BE2C (cell line): ENCODE results near the gene CENPP.

Experiments used
- DNase-seq: peaks from one replicate; pipeline ENCODE4 v3.0.0-alpha.2; 2020
- H3K27me3 ChIP-seq: fragments of 250-450 bp; sonication (Bioruptor Pico); 2 replicates; pipeline ENCODE4 v1.5.1; 2020; ENCODE audit warnings: mild to moderate bottlenecking
- H3K36me3 ChIP-seq: fragments of 250-450 bp; sonication (Bioruptor Pico); 2 replicates; pipeline ENCODE4 v1.5.1; 2020; ENCODE audit warnings: mild to moderate bottlenecking
- H3K4me1 ChIP-seq: fragments of 250-450 bp; sonication (Bioruptor Pico); 2 replicates; pipeline ENCODE4 v1.5.1; 2020
- H3K4me3 ChIP-seq: 2 replicates; pipeline ENCODE4 v1.5.1; 2011; ENCODE audit warnings: low read depth, low read length
- H3K9me3 ChIP-seq: fragments of 250-450 bp; sonication (Bioruptor Pico); 2 replicates; pipeline ENCODE4 v1.5.1; 2020
- TF ChIP-seq, protein P1 (sequence below): IDR thresholded peaks from 2 replicates; pipeline ENCODE4 v1.5.1; 2012; ENCODE audit warnings: mild to moderate bottlenecking, low read depth, low read length

CENPP gene

DNA sequence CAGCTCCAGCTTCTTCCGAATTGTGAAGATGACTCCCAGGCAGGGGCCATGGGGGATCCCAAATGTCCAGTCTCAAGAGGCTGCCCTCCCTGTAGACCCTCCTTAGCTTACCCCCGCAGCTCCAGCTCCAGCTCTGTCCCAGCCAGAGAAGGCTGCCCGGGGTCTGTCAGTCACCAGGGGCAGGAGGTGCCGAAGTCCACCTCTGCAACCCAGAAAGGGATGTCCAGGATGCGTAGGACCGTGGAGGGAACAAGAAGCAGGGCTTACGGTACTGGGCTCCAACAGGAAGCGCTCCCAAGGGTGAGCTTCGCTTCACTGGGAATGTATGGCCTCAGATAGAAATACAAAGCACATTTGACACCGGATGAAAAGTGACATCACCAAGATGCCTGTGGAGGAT, 338.2 kb downstream of the CENPP start:
- H3K36me3 ChIP-seq: no peaks in the 10 kb centered on the region; the same call in 1 of the 2 replicates
- no peak overlapping the region for H3K4me3 ChIP-seq
- no peaks in the 10 kb centered on the region for H3K9me3 ChIP-seq
- no peaks in the 10 kb centered on the region for H3K4me1 ChIP-seq
- DNase-seq: no peak
- TF ChIP-seq, protein P1, sequence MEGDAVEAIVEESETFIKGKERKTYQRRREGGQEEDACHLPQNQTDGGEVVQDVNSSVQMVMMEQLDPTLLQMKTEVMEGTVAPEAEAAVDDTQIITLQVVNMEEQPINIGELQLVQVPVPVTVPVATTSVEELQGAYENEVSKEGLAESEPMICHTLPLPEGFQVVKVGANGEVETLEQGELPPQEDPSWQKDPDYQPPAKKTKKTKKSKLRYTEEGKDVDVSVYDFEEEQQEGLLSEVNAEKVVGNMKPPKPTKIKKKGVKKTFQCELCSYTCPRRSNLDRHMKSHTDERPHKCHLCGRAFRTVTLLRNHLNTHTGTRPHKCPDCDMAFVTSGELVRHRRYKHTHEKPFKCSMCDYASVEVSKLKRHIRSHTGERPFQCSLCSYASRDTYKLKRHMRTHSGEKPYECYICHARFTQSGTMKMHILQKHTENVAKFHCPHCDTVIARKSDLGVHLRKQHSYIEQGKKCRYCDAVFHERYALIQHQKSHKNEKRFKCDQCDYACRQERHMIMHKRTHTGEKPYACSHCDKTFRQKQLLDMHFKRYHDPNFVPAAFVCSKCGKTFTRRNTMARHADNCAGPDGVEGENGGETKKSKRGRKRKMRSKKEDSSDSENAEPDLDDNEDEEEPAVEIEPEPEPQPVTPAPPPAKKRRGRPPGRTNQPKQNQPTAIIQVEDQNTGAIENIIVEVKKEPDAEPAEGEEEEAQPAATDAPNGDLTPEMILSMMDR: no peak
- no peaks in the 10 kb centered on the region for H3K27me3 ChIP-seq

DNA sequence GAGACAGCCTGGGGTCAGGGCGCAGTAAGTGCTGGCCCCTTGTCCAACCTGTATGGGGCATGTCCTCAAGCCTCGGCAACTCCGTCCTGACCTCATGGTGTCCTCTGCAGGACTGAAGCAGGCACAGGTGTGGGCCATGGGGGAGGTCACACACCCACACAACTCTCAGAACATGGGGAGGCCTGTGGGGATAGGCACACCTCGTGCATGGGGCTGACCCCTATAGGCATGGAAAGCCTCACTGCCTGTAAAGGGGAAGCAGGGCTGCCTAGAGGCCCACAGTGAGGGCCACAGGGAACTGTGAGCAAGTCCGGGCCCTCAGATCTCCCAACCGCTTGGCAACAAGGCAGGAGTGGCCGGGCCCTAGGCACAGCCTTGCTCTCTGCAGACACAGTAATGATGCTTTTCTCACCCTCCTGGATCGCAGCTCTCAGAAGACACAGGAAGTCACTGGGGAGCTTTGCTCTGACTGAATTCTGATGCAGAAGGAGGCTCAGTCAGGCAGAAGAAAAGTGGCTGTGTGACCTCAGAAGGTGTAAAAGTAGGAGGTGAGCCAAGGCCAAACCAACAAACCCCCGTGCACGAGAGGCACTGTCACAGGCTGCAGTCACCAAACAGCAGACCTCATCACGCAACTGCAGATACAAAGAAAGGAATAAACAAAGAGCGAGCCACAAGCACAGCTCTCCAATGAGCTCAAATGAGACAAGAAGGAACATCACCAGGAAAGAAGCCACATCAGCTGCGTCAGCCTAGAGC, 338.8 kb downstream of the CENPP start:
- TF ChIP-seq, protein P1: no peak
- no peaks in the 10 kb centered on the region; the same call in 1 of the 2 replicates for H3K36me3 ChIP-seq
- no peaks in the 10 kb centered on the region for H3K4me1 ChIP-seq
- H3K27me3 ChIP-seq: no peaks in the 10 kb centered on the region
- no peak for DNase-seq
- H3K9me3 ChIP-seq: no peaks in the 10 kb centered on the region
- H3K4me3 ChIP-seq: no peak overlapping the region

DNA sequence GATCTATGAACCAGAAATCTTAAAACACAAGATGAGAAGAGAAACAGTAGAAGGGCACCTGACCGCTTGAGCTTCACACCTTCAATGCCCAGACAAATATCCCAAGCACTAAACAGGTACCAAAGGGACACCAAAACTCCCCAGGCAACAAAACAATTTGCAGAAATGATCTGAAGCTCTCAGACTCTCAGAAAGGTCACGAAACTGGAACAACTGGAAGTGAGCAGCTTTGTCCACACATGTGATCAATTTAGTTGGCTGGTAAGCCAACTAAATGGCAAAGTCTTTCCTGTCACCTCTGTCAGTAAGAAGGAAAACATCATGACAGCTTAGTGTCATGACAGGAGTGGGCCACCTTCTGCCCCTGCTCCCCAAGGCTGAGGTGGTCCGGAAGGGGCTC, 340.1 kb downstream of the CENPP start:
- H3K36me3 ChIP-seq: no peaks in the 10 kb centered on the region; the same call in 1 of the 2 replicates
- DNase-seq: no peak
- H3K9me3 ChIP-seq: no peaks in the 10 kb centered on the region
- no peaks in the 10 kb centered on the region for H3K4me1 ChIP-seq
- TF ChIP-seq, protein P1: no peak
- no peaks in the 10 kb centered on the region for H3K27me3 ChIP-seq
- no peak overlapping the region for H3K4me3 ChIP-seq

DNA sequence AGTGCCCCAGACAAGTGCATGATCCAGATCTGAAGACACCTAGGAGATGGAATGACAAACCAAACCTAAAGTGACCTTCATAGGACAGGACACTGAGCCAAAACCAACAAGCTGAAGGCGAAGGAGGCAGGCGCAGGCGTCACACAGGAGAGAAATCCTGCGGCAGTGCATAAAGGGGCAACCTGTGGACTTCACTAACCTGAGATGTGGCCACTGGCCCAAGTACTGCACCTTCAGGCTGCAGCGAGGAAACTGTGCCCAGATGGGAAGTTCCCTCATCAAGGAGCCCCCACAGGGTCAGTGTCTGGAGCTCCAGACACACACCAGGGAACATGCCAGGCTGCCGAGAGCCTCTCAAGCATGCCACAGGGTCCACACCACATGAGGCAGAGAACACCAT, 340.5 kb downstream of the CENPP start:
- Histone ChIP-seq H3K4me1 (no peaks in the 10 kb centered on the region), H3K4me3 (no peak overlapping the region), H3K9me3 (no peaks in the 10 kb centered on the region), H3K27me3 (no peaks in the 10 kb centered on the region), H3K36me3 (no peaks in the 10 kb centered on the region; the same call in 1 of the 2 replicates)
- TF ChIP-seq, protein P1: no peak
- DNase-seq: no peak

DNA sequence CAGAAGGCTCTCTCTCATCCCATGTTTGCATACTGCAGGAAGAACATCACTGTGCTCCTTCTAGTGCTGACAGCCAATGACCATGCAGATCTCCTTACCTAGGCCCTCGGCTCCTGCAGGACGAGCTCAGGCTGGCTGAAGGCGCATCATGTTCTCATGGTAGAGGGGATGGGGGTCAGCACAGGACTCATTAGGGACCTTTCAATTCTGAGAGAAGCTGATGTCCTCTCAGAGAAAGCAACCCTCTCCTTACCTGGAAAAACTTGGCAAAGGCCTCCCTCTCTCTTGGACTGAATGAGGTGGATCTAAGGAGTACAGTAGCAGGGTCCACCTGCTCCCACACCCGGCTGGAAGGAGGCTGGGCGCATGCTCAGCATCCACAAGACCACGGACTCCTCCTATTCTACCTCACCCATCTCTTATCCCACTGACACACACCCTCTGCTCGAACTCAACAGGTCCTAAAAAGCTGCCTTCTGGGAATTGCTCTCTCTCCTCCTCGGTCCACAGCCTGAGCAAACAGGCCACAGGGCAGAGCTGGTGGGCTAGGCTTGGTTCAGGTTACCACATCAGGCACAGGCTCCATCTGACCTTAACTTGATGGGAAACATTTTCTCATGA, 341.3 kb downstream of the CENPP start:
- no peak for DNase-seq
- Histone ChIP-seq H3K4me1 (no peaks in the 10 kb centered on the region), H3K36me3 (no peaks in the 10 kb centered on the region; the same call in 1 of the 2 replicates), H3K4me3 (no peak overlapping the region), H3K27me3 (no peaks in the 10 kb centered on the region), H3K9me3 (no peaks in the 10 kb centered on the region)
- TF ChIP-seq, protein P1: no peak
